OCI-LY3 (cell line): ENCODE data around the gene UBC.

Experiments
- CTCF ChIP-seq: fragments of 200-600, 300-600 bp; sonication (generic); IDR thresholded peaks from 2 replicates; pipeline ENCODE4 v1.5.1; 2014; ENCODE audit warnings: antibody characterized with exemption, low read length, low read depth
- EZH2phosphoT487 ChIP-seq: fragments of 200-600 bp; shearing (Covaris generic); IDR thresholded peaks from 2 replicates; pipeline ENCODE4 v1.6.1; 2018; ENCODE audit warnings: antibody characterized with exemption, mixed run types, low read depth

GRCh38 chr12:124862768-124863415 lies 51.6 kb downstream of the UBC start:
- TF ChIP-seq CTCF (no peak), EZH2phosphoT487 (no peak)
